IMR-90 (cell line): Measurements from ENCODE around the gene MRPS33. TPM values are rescaled to one million over a fixed set of nuclear protein-coding genes. Genes with fewer than 3 reads are reported as not detected.

Source experiments
- ATAC-seq: fragments of 200-7000 bp; cut with Tn5 transposase; 2 replicates; pipeline ENCODE4 v1.9.1; 2020; ENCODE audit warnings: low read depth, mild to moderate bottlenecking, moderate library complexity
- BruUV-seq: library from RNA; stranded (reverse); fragments of 400-500 nt; replicated peaks from 2 replicates; lab custom pipeline; 2021; lab: Mats Ljungman, UMichigan
- CTCF ChIA-PET: fragments of 300-600 bp; formaldehyde crosslinking; extraction: SDS; loops from one replicate; lab custom pipeline; 2021; ENCODE audit warnings: antibody characterized with exemption; lab: Yijun Ruan, JAX
- POLR2A ChIA-PET: fragments of 300-600 bp; sonication (Branson Sonifier 250); formaldehyde crosslinking; loops from one replicate; lab custom pipeline; 2022; ENCODE audit warnings: antibody characterized with exemption; ENCODE audit not compliant: unreplicated experiment; lab: Charles Lee
- DNase-seq: peaks from one replicate; pipeline ENCODE4 v3.0.0; 2013
- H2AFZ ChIP-seq: replicated peaks from 2 replicates; pipeline ENCODE3; 2013; ENCODE audit warnings: low read length, mild to moderate bottlenecking; ENCODE audit not compliant: poor library complexity
- H2AK5ac ChIP-seq: 2 replicates; pipeline ENCODE4 v1.6.1; 2013; ENCODE audit warnings: low read depth, low read length, inconsistent platforms
- H2AK9ac ChIP-seq: replicated peaks from 2 replicates; pipeline ENCODE3; 2013; ENCODE audit warnings: mild to moderate bottlenecking, low read depth, low read length, moderate library complexity; ENCODE audit not compliant: poor library complexity
- H2BK120ac ChIP-seq: 2 replicates; pipeline ENCODE4 v1.6.1; 2013; ENCODE audit warnings: low read depth, low read length, inconsistent platforms
- H2BK15ac ChIP-seq: 3 replicates; pipeline ENCODE4 v1.6.1; 2013; ENCODE audit warnings: low read depth, low read length, inconsistent platforms
- H2BK20ac ChIP-seq: 2 replicates; pipeline ENCODE4 v1.6.1; 2013; ENCODE audit warnings: low read depth, mild to moderate bottlenecking, inconsistent platforms, low read length, moderate library complexity
- H2BK5ac ChIP-seq: 2 replicates; pipeline ENCODE4 v1.6.1; 2013; ENCODE audit warnings: mild to moderate bottlenecking, low read depth, low read length, inconsistent platforms; ENCODE audit not compliant: poor library complexity, severe bottlenecking
- H3K14ac ChIP-seq: replicated peaks from 2 replicates; pipeline ENCODE4 v1.6.1; 2013; ENCODE audit warnings: low read depth, low read length, inconsistent platforms
- H3K18ac ChIP-seq: 2 replicates; pipeline ENCODE4 v1.6.1; 2013; ENCODE audit warnings: low read depth, low read length, control low read depth
- H3K23ac ChIP-seq: 2 replicates; pipeline ENCODE4 v1.6.1; 2013; ENCODE audit warnings: low read depth, low read length, inconsistent platforms
- H3K27ac ChIP-seq: 2 replicates; pipeline ENCODE4 v1.5.1; 2013; ENCODE audit warnings: mild to moderate bottlenecking, control low read depth, low read length; ENCODE audit not compliant: insufficient read depth
- H3K27me3 ChIP-seq: 2 replicates; pipeline ENCODE4 v1.6.1; 2013; ENCODE audit warnings: low read length; ENCODE audit not compliant: control insufficient read depth, insufficient read depth
- H3K36me3 ChIP-seq: 2 replicates; pipeline ENCODE4 v1.6.1; 2013; ENCODE audit warnings: low read length, mixed read lengths; ENCODE audit not compliant: control insufficient read depth, insufficient read depth
- H3K4ac ChIP-seq: 2 replicates; pipeline ENCODE4 v1.6.1; 2013; ENCODE audit warnings: low read depth, low read length, inconsistent platforms
- H3K4me1 ChIP-seq: 2 replicates; pipeline ENCODE4 v1.6.1; 2013; ENCODE audit warnings: low read length, mixed read lengths; ENCODE audit not compliant: control insufficient read depth, insufficient read depth
- H3K4me2 ChIP-seq: 2 replicates; pipeline ENCODE4 v1.6.1; 2013; ENCODE audit warnings: low read depth, mild to moderate bottlenecking, control low read depth, low read length, moderate library complexity
- H3K4me3 ChIP-seq: 2 replicates; pipeline ENCODE4 v1.5.1; 2013; ENCODE audit warnings: low read depth, mild to moderate bottlenecking, control low read depth, low read length, moderate library complexity; ENCODE audit not compliant: insufficient read depth
- H3K56ac ChIP-seq: 2 replicates; pipeline ENCODE4 v1.6.1; 2013; ENCODE audit warnings: low read length, inconsistent platforms; ENCODE audit not compliant: insufficient read depth; ENCODE audit errors: extremely low read depth
- H3K79me1 ChIP-seq, 2 experiments: 2 replicates each; pipeline ENCODE4 v1.6.1; 2013; ENCODE audit warnings: low read length in 2 of 2, inconsistent platforms in 1 of 2, low read depth in 1 of 2
- H3K9ac ChIP-seq: 2 replicates; pipeline ENCODE4 v1.6.1; 2013; ENCODE audit warnings: low read depth, low read length, control low read depth
- H3K9me1 ChIP-seq: 2 replicates; pipeline ENCODE4 v1.6.1; 2013; ENCODE audit warnings: low read length, inconsistent platforms; ENCODE audit not compliant: insufficient read depth
- H3K9me3 ChIP-seq: 2 replicates; pipeline ENCODE4 v1.6.1; 2013; ENCODE audit warnings: low read length; ENCODE audit not compliant: control insufficient read depth, insufficient read depth
- H4K20me1 ChIP-seq: 2 replicates; pipeline ENCODE4 v1.6.1; 2013; ENCODE audit warnings: low read length, inconsistent platforms; ENCODE audit not compliant: insufficient read depth
- H4K5ac ChIP-seq: 2 replicates; pipeline ENCODE4 v1.6.1; 2013; ENCODE audit warnings: mild to moderate bottlenecking, low read depth, low read length, control low read depth
- H4K8ac ChIP-seq, 2 experiments: 2 replicates each; pipeline ENCODE4 v1.6.1; 2013; ENCODE audit warnings: low read depth in 2 of 2, low read length in 2 of 2, control low read depth in 1 of 2, inconsistent platforms in 1 of 2
- H4K91ac ChIP-seq: 2 replicates; pipeline ENCODE4 v1.6.1; 2013; ENCODE audit warnings: low read depth, low read length, inconsistent platforms; ENCODE audit not compliant: insufficient read depth
- BHLHE40 ChIP-seq: fragments of 150-350 bp; IDR thresholded peaks from 2 replicates; pipeline ENCODE4 v1.6.1; 2016; ENCODE audit warnings: mild to moderate bottlenecking, low read depth, low read length
- CEBPB ChIP-seq: IDR thresholded peaks from 2 replicates; pipeline ENCODE4 v1.6.1; 2012; ENCODE audit warnings: low read depth, low read length, improper control_type of control experiment
- CHD1 ChIP-seq: IDR thresholded peaks from 2 replicates; pipeline ENCODE4 v1.6.1; 2012; ENCODE audit warnings: low read depth, low read length, improper control_type of control experiment
- CTCF ChIP-seq: conservative IDR thresholded peaks from 2 replicates; pipeline ENCODE4 v1.5.1; 2012; ENCODE audit warnings: mild to moderate bottlenecking, low read depth, low read length, improper control_type of control experiment
- FOS ChIP-seq: fragments of 150-350 bp; IDR thresholded peaks from 2 replicates; pipeline ENCODE4 v1.6.1; 2016; ENCODE audit warnings: low read depth, low read length
- MAFK ChIP-seq: IDR thresholded peaks from 2 replicates; pipeline ENCODE4 v1.6.1; 2012; ENCODE audit warnings: low read depth, low read length, improper control_type of control experiment
- MAZ ChIP-seq: IDR thresholded peaks from 2 replicates; pipeline ENCODE4 v1.6.1; 2012; ENCODE audit warnings: low read depth, mild to moderate bottlenecking, low read length, improper control_type of control experiment, moderate library complexity, borderline replicate concordance
- MXI1 ChIP-seq: IDR thresholded peaks from 2 replicates; pipeline ENCODE4 v1.6.1; 2012; ENCODE audit warnings: low read depth, mild to moderate bottlenecking, low read length, moderate library complexity, borderline replicate concordance
- NFE2L2 ChIP-seq: fragments of 150-350 bp; IDR thresholded peaks from 2 replicates; pipeline ENCODE4 v1.6.1; 2016; ENCODE audit warnings: low read depth, mild to moderate bottlenecking, low read length
- POLR2A ChIP-seq: IDR thresholded peaks from 2 replicates; pipeline ENCODE4 v1.6.1; 2012; ENCODE audit warnings: mild to moderate bottlenecking, low read depth, low read length
- RAD21 ChIP-seq: IDR thresholded peaks from 2 replicates; pipeline ENCODE4 v1.6.1; 2012; ENCODE audit warnings: low read length, improper control_type of control experiment
- RCOR1 ChIP-seq: IDR thresholded peaks from 2 replicates; pipeline ENCODE4 v1.6.1; 2012; ENCODE audit warnings: mild to moderate bottlenecking, low read length, improper control_type of control experiment; ENCODE audit not compliant: insufficient replicate concordance
- RFX5 ChIP-seq: IDR thresholded peaks from 2 replicates; pipeline ENCODE4 v1.8.0; 2012; ENCODE audit warnings: low read depth, mild to moderate bottlenecking, low read length, moderate library complexity
- SMC3 ChIP-seq: fragments of 150-350 bp; IDR thresholded peaks from 2 replicates; pipeline ENCODE4 v1.6.1; 2016; ENCODE audit warnings: low read depth, mild to moderate bottlenecking, antibody characterized with exemption, low read length, moderate library complexity
- USF2 ChIP-seq: fragments of 150-350 bp; IDR thresholded peaks from 2 replicates; pipeline ENCODE4 v1.6.1; 2017; ENCODE audit warnings: mild to moderate bottlenecking, antibody characterized with exemption, low read length, low read depth
- WGBS, 2 experiments: methylation state at CpG; one replicate each; pipeline versions ENCODE4 v1.1.5 to v1.1.7; 2013; ENCODE audit warnings: missing lambda C conversion rate in 2 of 2; ENCODE audit not compliant: insufficient read length in 1 of 2; ENCODE audit errors: extremely low coverage in 2 of 2; 5-methylcytosine and 5-hydroxymethylcytosine counted together
- dilution Hi-C: fragments of 300-500 bp; cut with HindIII; formaldehyde crosslinking; loops from one replicate; pipeline ENCODE4 v1.14.3; 2018; ENCODE audit warnings: low sequenced_read_pairs; ENCODE audit not compliant: unreplicated experiment
- in situ Hi-C: fragments of 300-500 bp; cut with MboI; formaldehyde crosslinking; loops from 3 replicates; pipeline ENCODE4 v1.14.3; 2019; ENCODE audit warnings: low sequenced_read_pairs, inconsistent platforms, mixed read lengths
- intact Hi-C: fragments of 100-400 bp; cut with micrococcal nuclease; formaldehyde crosslinking; loops from 2 replicates; pipeline ENCODE4 v1.10.0; 2022
- polyA plus RNA-seq, 3 experiments: library from polyadenylated mRNA; depleted of rRNA; stranded (reverse); fragments of >200 nt; gene quantifications; 2 replicates each; pipeline ENCODE4 v1.2.3, GENCODE V29; 2012; ENCODE audit warnings: low replicate concordance in 1 of 3
- total RNA-seq: library from RNA; depleted of rRNA; stranded (reverse); fragments of >200 nt; gene quantifications from 2 replicates; pipeline ENCODE4 v1.2.3, GENCODE V29; 2012

The MRPS33 gene
- total and polyA plus RNA-seq, 2 of the 4 experiments (the other 2 are of a cell fraction), result 14.5 to 33.8 TPM

GRCh38 chr7:141028767-141029166, 14.0 kb upstream of the MRPS33 start:
- POLR2A ChIA-PET, result no interaction called here
- no peak for TF ChIP-seq MAZ
- TF ChIP-seq MAFK, result no peak
- TF ChIP-seq CEBPB, result no peak
- TF ChIP-seq RFX5, result no peak
- TF ChIP-seq FOS, result no peak
- TF ChIP-seq RAD21, result no peak
- TF ChIP-seq CHD1, result no peak
- TF ChIP-seq SMC3, result no peak
- TF ChIP-seq USF2, result no peak
- no peak for TF ChIP-seq POLR2A
- no peak for TF ChIP-seq BHLHE40
- TF ChIP-seq NFE2L2, result no peak
- no peak for TF ChIP-seq CTCF
- TF ChIP-seq MXI1, result no peak
- no peak for TF ChIP-seq RCOR1
- Histone ChIP-seq H2AK9ac (no peak overlapping the region), H4K20me1 (no peaks in the 10 kb centered on the region), H3K56ac (no peak overlapping the region), H3K4ac (no peak overlapping the region), H2BK5ac (no peak overlapping the region), H4K91ac (no peak overlapping the region), H3K4me2 (no peak overlapping the region), H3K23ac (no peak overlapping the region), H3K9ac (no peak overlapping the region), H2BK15ac (no peak overlapping the region), H3K9me1 (no peaks in the 10 kb centered on the region), H4K8ac (no peak overlapping the region), H2BK20ac (no peak overlapping the region), H3K18ac (no peak overlapping the region), H2AK5ac (no peak overlapping the region), H3K27ac (no peak overlapping the region), H3K27me3 (no peaks in the 10 kb centered on the region), H3K9me3 (peaks cover 4% of the 10 kb centered on the region; the same call in 1 of the 2 replicates), H3K4me3 (no peak overlapping the region), H3K4me1 (no peaks in the 10 kb centered on the region), H3K14ac (no peak overlapping the region), H3K79me1 (no peaks in the 10 kb centered on the region), H2BK120ac (no peak overlapping the region), H4K5ac (no peak overlapping the region), H3K36me3 (no peaks in the 10 kb centered on the region), H2AFZ (no peak overlapping the region)
- CTCF ChIA-PET, result no interaction called here
- WGBS, 2 experiments, result no CpG with 5 or more reads among the region's 3 CpGs
- dilution Hi-C loops, result no loop called here
- no peak for DNase-seq
- intact Hi-C loops, result no loop called here
- ATAC-seq, result no peak
- in situ Hi-C loops, result no loop called here
- no TSS peak for BruUV-seq
